AG04449 (cell line): ENCODE measurements around the gene SLC22A17.

ENCODE experiments used
- CTCF ChIA-PET: fragments of 350-600 bp; formaldehyde crosslinking; extraction: SDS; loops from one replicate; lab custom pipeline; 2021; ENCODE audit warnings: antibody characterized with exemption; lab: Yijun Ruan, JAX
- POLR2A ChIA-PET: fragments of 400-600, 350-600 bp; formaldehyde crosslinking; extraction: SDS; loops from one replicate; lab custom pipeline; 2020; ENCODE audit warnings: antibody characterized with exemption, inconsistent platforms; lab: Yijun Ruan, JAX
- DNase-seq: peaks from one replicate; pipeline ENCODE4 v3.0.0-alpha.2; 2010; ENCODE audit warnings: low read depth, low spot score
- H3K4me3 ChIP-seq: 2 replicates; pipeline ENCODE4 v1.5.1; 2011; ENCODE audit warnings: low read depth, mild to moderate bottlenecking, control low read depth, low read length
- TF ChIP-seq, protein P1 (sequence below): IDR thresholded peaks from one replicate; pipeline ENCODE4 v1.5.1; 2011; ENCODE audit warnings: mild to moderate bottlenecking, moderate library complexity, low read length, control low read depth, inconsistent platforms; ENCODE audit not compliant: insufficient read depth; ENCODE audit errors: missing control alignments

The SLC22A17 gene

GRCh38 chr14:23362200-23362599, 9.5 kb upstream of the SLC22A17 start:
- H3K4me3 ChIP-seq, result no peak overlapping the region
- no peak for DNase-seq
- POLR2A ChIA-PET, result interaction anchor here (1.6 kb wide), 1 partner anchor 10 kb away, joined by 15 read pairs; the partner anchor contains the start of gene SLC22A17
- TF ChIP-seq, protein P1, sequence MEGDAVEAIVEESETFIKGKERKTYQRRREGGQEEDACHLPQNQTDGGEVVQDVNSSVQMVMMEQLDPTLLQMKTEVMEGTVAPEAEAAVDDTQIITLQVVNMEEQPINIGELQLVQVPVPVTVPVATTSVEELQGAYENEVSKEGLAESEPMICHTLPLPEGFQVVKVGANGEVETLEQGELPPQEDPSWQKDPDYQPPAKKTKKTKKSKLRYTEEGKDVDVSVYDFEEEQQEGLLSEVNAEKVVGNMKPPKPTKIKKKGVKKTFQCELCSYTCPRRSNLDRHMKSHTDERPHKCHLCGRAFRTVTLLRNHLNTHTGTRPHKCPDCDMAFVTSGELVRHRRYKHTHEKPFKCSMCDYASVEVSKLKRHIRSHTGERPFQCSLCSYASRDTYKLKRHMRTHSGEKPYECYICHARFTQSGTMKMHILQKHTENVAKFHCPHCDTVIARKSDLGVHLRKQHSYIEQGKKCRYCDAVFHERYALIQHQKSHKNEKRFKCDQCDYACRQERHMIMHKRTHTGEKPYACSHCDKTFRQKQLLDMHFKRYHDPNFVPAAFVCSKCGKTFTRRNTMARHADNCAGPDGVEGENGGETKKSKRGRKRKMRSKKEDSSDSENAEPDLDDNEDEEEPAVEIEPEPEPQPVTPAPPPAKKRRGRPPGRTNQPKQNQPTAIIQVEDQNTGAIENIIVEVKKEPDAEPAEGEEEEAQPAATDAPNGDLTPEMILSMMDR, result peak; percentile 40
- CTCF ChIA-PET, result interaction anchor here (0.8 to 12.6 kb wide), 10 partner anchors 9 to 106 kb away, joined by 3 to 153 read pairs (median 6); partner anchors contain the start of genes CMTM5, PPP1R3E and SLC22A17

- ChIA-PET CTCF (interaction anchor here (0.8 to 12.6 kb wide), 11 partner anchors 9 to 107 kb away, joined by 3 to 153 read pairs (median 5); partner anchors contain the start of genes CMTM5, PPP1R3E and SLC22A17), POLR2A (interaction anchor here (1.6 kb wide), 1 partner anchor 9 kb away, joined by 15 read pairs; the partner anchor contains the start of gene SLC22A17)
- DNase-seq, result no peak
- no peak overlapping the region for H3K4me3 ChIP-seq
- TF ChIP-seq, protein P1, result no peak
Observed at GRCh38 chr14:23361763-23362162, 9.1 kb upstream of the SLC22A17 start.

DNA sequence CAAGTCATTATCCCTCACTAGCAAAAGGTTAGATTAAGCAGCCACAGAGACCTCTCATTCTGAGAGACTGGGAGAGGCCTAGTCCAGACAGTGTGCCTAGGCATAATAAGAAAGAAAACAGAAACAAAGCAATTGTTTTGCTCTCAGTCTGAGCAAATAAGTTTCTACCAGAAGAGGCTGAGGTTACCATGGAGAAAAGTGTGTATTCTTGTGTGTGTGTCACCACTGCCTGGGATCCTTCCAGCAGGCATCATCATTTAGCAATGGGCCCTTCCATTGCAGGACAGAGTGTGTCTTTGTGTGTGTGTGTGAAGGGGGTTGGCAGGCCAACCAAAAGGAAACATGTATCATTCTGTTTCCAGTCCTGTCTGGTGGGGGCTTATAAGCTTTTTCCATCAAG, 8.6 kb upstream of the SLC22A17 start:
- ChIA-PET POLR2A (interaction anchor here (1.6 kb wide), 1 partner anchor 9 kb away, joined by 15 read pairs; the partner anchor contains the start of gene SLC22A17), CTCF (interaction anchor here (0.8 to 12.6 kb wide), 10 partner anchors 8 to 107 kb away, joined by 3 to 153 read pairs (median 6); partner anchors contain the start of genes CMTM5, PPP1R3E and SLC22A17)
- DNase-seq, result no peak

GRCh38 chr14:23360496-23360895, 7.8 kb upstream of the SLC22A17 start:
- DNase-seq, result no peak
- ChIA-PET POLR2A (no interaction called here), CTCF (interaction anchor here (0.9 to 12.6 kb wide), 5 partner anchors 7 to 34 kb away, joined by 4 to 153 read pairs (median 25); partner anchors contain the start of genes CMTM5 and SLC22A17)
- TF ChIP-seq, protein P1, result peak; percentile 4
- H3K4me3 ChIP-seq, result no peak overlapping the region

More for the DNA sequence above, 8.6 kb upstream of the SLC22A17 start:
- TF ChIP-seq, protein P1, result no peak
- H3K4me3 ChIP-seq, result no peak overlapping the region

DNA sequence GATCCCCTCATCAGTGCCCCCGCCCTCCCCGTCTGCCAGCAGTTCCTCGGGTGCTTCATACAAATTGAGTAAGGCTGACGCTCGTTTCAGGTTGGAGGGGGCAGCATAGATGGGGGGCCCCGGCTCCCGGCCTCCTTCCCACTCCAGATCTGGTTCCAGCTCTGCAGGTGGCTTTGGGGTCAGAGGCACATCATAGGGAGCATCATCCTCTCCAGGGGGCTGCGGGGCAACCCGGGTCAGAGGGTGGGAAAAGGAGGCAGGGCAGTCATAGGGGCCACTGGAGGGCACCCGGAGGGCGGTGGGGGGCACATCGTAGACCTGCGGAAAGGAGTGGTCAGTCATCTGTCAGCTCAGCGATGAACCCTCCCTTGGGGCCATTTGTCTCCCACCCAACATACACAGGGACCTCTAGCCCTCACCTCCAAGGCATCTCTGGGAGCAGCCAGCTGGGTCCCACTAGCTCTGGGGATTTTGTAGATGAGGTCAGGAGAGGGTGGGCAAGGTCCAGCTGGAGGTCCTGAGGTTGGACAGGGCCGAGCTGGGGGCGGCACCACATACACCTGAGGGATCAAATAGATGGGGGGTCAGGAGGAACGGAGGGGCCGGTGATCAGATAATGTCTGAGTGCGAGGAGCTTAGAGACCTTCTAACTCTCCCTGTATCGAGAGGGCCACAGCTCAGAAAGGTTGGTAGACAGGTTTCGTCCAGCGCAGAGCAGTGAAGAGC, 7.2 kb upstream of the SLC22A17 start:
- no peak overlapping the region for H3K4me3 ChIP-seq
- TF ChIP-seq, protein P1, result no peak
- no peak for DNase-seq
- POLR2A ChIA-PET, result no interaction called here
- CTCF ChIA-PET, result interaction anchor here (0.9 to 12.6 kb wide), 4 partner anchors 7 to 33 kb away, joined by 4 to 153 read pairs (median 30); partner anchors contain the start of genes CMTM5 and SLC22A17

DNA sequence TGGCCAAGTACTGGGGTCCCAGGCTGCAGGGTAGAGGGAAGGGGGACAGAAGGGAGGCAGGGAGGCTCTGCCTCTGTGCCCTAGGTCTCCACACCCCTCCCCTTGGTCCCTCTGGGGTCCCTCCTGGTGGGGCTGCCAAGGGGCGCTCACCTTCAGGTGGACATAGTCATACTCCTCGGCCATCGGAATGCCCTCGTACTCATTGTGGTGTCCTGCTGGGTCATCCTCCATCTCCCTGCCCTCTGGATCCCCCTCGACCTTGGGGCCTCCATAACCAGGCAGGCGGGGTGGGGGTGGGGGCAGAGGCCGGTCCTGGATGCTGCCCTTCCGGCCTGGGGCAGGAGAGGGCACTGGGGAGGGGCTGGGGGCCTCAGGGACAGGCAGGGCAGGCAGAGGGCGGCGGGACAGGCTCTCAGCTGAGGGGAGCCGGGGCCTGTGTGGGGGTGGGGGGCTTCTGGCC, 6.5 kb upstream of the SLC22A17 start:
- no peak for DNase-seq
- H3K4me3 ChIP-seq, result no peak overlapping the region
- CTCF ChIA-PET, result interaction anchor here (5.5 to 12.6 kb wide), 2 partner anchors 21 to 32 kb away, joined by 34 to 153 read pairs; partner anchors contain the start of gene CMTM5
- POLR2A ChIA-PET, result no interaction called here
- TF ChIP-seq, protein P1, result no peak
